ENCODE results near the gene ADAM12. TPM values are rescaled to one million over a fixed set of nuclear protein-coding genes. Genes with fewer than 3 reads are reported as not detected.

ADAM12 gene
- total RNA-seq, 4 donors from 2014 or later = under 0.01 to 60.8 (median 0.64) TPM; not detected in 1

- no peak overlapping the region for H3K27ac ChIP-seq
- TF ChIP-seq POLR2A (IDR thresholded peaks at IDR 0.05) (no peak), CTCF (IDR thresholded peaks at IDR 0.05) (no peak)
- H3K36me3 ChIP-seq = no peaks in the 10 kb centered on the region
- H3K9me3 ChIP-seq = no peaks in the 10 kb centered on the region
- intact Hi-C loops (cut with DNase I; ENCODE audit: low total_unique reads) = no loop called here
- no peak for DNase-seq
- no peaks in the 10 kb centered on the region for H3K4me1 ChIP-seq
- H3K4me3 ChIP-seq = no peak overlapping the region
- H3K27me3 ChIP-seq = no peaks in the 10 kb centered on the region
These were observed 259.7 kb downstream of the ADAM12 start for GRCh38 chr10:126128581-126128980.

GRCh38 chr10:126127481-126128029 is 260.7 kb downstream of the ADAM12 start:
- no peak for DNase-seq
- intact Hi-C loops (cut with DNase I; ENCODE audit: low total_unique reads) = no loop called here
- no peak overlapping the region for H3K27ac ChIP-seq

GRCh38 chr10:126126866-126127265 is 261.4 kb downstream of the ADAM12 start:
- H3K9me3 ChIP-seq = no peaks in the 10 kb centered on the region
- H3K27ac ChIP-seq = no peak overlapping the region
- no peaks in the 10 kb centered on the region for H3K4me1 ChIP-seq
- no peaks in the 10 kb centered on the region for H3K36me3 ChIP-seq
- no peak overlapping the region for H3K4me3 ChIP-seq
- no peaks in the 10 kb centered on the region for H3K27me3 ChIP-seq
- TF ChIP-seq CTCF (IDR thresholded peaks at IDR 0.05) = no peak
- no peak for TF ChIP-seq POLR2A (IDR thresholded peaks at IDR 0.05)
- intact Hi-C loops (cut with DNase I; ENCODE audit: low total_unique reads) = no loop called here
- no peak for DNase-seq

More at GRCh38 chr10:126127481-126128029, 260.7 kb downstream of the ADAM12 start:
- H3K4me1 ChIP-seq = no peaks in the 10 kb centered on the region
- H3K36me3 ChIP-seq = no peaks in the 10 kb centered on the region
- no peak overlapping the region for H3K4me3 ChIP-seq
- no peak for TF ChIP-seq POLR2A (IDR thresholded peaks at IDR 0.05)
- no peak for TF ChIP-seq CTCF (IDR thresholded peaks at IDR 0.05)
- H3K27me3 ChIP-seq = no peaks in the 10 kb centered on the region
- no peaks in the 10 kb centered on the region for H3K9me3 ChIP-seq

- H3K36me3 ChIP-seq = no peaks in the 10 kb centered on the region
- no peaks in the 10 kb centered on the region for H3K4me1 ChIP-seq
- no peak for DNase-seq
- no peaks in the 10 kb centered on the region for H3K27me3 ChIP-seq
- intact Hi-C loops (cut with DNase I; ENCODE audit: low total_unique reads) = no loop called here
- H3K9me3 ChIP-seq = no peaks in the 10 kb centered on the region
- no peak overlapping the region for H3K27ac ChIP-seq
- no peak overlapping the region for H3K4me3 ChIP-seq
- no peak for TF ChIP-seq POLR2A (IDR thresholded peaks at IDR 0.05)
These were observed 262.3 kb downstream of the ADAM12 start for GRCh38 chr10:126126023-126126422.

GRCh38 chr10:126124668-126125349 is 263.5 kb downstream of the ADAM12 start:
- no peaks in the 10 kb centered on the region for H3K4me1 ChIP-seq
- H3K9me3 ChIP-seq = no peaks in the 10 kb centered on the region
- intact Hi-C loops (cut with DNase I; ENCODE audit: low total_unique reads) = no loop called here
- TF ChIP-seq CTCF (IDR thresholded peaks at IDR 0.05) (no peak), POLR2A (IDR thresholded peaks at IDR 0.05) (no peak)
- no peak overlapping the region for H3K27ac ChIP-seq
- H3K4me3 ChIP-seq = no peak overlapping the region
- H3K27me3 ChIP-seq = no peaks in the 10 kb centered on the region
- DNase-seq = no peak
- H3K36me3 ChIP-seq = no peaks in the 10 kb centered on the region

All from uterus (tissue), 4 donors.